WTC11 (cell line): Measurements from ENCODE around the gene ENTREP3. TPM values are rescaled to one million over a fixed set of nuclear protein-coding genes. Genes with fewer than 3 reads are reported as not detected.

Source experiments
- ATAC-seq: fragments of 200-7000 bp; cut with Tn5 transposase; 2 replicates; pipeline ENCODE4 v1.10.0; 2021; ENCODE audit warnings: mild to moderate bottlenecking, moderate library complexity
- CTCF ChIA-PET: fragments of 300-600 bp; sonication (Branson Sonifier 250); formaldehyde crosslinking; loops from one replicate; lab custom pipeline; 2021; ENCODE audit warnings: antibody characterized with exemption; lab: Charles Lee
- POLR2A ChIA-PET: fragments of 350-600 bp; sonication (Branson Sonifier 250); formaldehyde crosslinking; loops from one replicate; lab custom pipeline; 2021; ENCODE audit warnings: antibody characterized with exemption; lab: Charles Lee
- DNase-seq: peaks from one replicate; pipeline ENCODE4 v3.0.0; 2021; ENCODE audit warnings: low spot score
- H3K27ac Mint-ChIP-seq: 2 replicates; pipeline ENCODE4 v1.8.0; 2021; ENCODE audit warnings: mixed read lengths
- H3K27me3 Mint-ChIP-seq: 2 replicates; pipeline ENCODE4 v1.8.0; 2021; ENCODE audit warnings: low read depth, mild to moderate bottlenecking, moderate library complexity, mixed read lengths
- H3K36me3 Mint-ChIP-seq: 2 replicates; pipeline ENCODE4 v1.8.0; 2021; ENCODE audit warnings: mixed read lengths
- H3K4me1 Mint-ChIP-seq: 2 replicates; pipeline ENCODE4 v1.8.0; 2022; ENCODE audit warnings: mixed read lengths
- H3K4me3 Mint-ChIP-seq: 2 replicates; pipeline ENCODE4 v1.8.0; 2021; ENCODE audit warnings: mild to moderate bottlenecking, moderate library complexity, mixed read lengths
- H3K9me3 Mint-ChIP-seq: 2 replicates; pipeline ENCODE4 v1.8.0; 2021; ENCODE audit warnings: mixed read lengths
- FOXP4 ChIP-seq: sonication (generic); formaldehyde crosslinking; IDR thresholded peaks from 2 replicates; pipeline ENCODE4 v1.8.0; 2022; ENCODE audit warnings: mild to moderate bottlenecking, missing genetic modification reagents
- GABPB1 ChIP-seq: sonication (generic); formaldehyde crosslinking; IDR thresholded peaks from 2 replicates; pipeline ENCODE4 v1.8.1; 2023; ENCODE audit warnings: mild to moderate bottlenecking, missing genetic modification reagents
- HMGXB4 ChIP-seq: sonication (generic); formaldehyde crosslinking; IDR thresholded peaks from 2 replicates; pipeline ENCODE4 v1.8.1; 2023; ENCODE audit warnings: mild to moderate bottlenecking, moderate library complexity, missing genetic modification reagents
- MYBL2 ChIP-seq: sonication (generic); formaldehyde crosslinking; IDR thresholded peaks from 2 replicates; pipeline ENCODE4 v1.8.1; 2023; ENCODE audit warnings: mild to moderate bottlenecking, moderate library complexity, missing genetic modification reagents
- NFYB ChIP-seq: sonication (generic); formaldehyde crosslinking; conservative IDR thresholded peaks from 2 replicates; pipeline ENCODE4 v1.8.0; 2022; ENCODE audit warnings: low read depth, missing genetic modification reagents
- PRDM15 ChIP-seq: sonication (generic); formaldehyde crosslinking; IDR thresholded peaks from 2 replicates; pipeline ENCODE4 v1.8.0; 2022; ENCODE audit warnings: missing genetic modification reagents
- TEAD1 ChIP-seq: sonication (generic); formaldehyde crosslinking; IDR thresholded peaks from 2 replicates; pipeline ENCODE4 v1.8.0; 2022; ENCODE audit warnings: mild to moderate bottlenecking, missing genetic modification reagents
- TEAD4 ChIP-seq: sonication (generic); formaldehyde crosslinking; IDR thresholded peaks from 2 replicates; pipeline ENCODE4 v1.8.0; 2022; ENCODE audit warnings: mild to moderate bottlenecking, missing genetic modification reagents
- ZNF121 ChIP-seq: sonication (generic); formaldehyde crosslinking; IDR thresholded peaks from 2 replicates; pipeline ENCODE4 v1.8.0; 2023; ENCODE audit warnings: missing genetic modification reagents
- ZNF138 ChIP-seq: sonication (generic); formaldehyde crosslinking; conservative IDR thresholded peaks from 2 replicates; pipeline ENCODE4 v1.8.1; 2022; ENCODE audit warnings: mild to moderate bottlenecking, moderate library complexity, missing genetic modification reagents
- ZNF416 ChIP-seq: fragments of 250-450 bp; sonication (Bioruptor Pico); IDR thresholded peaks from 2 replicates; pipeline ENCODE4 v1.9.0; 2021; ENCODE audit warnings: mild to moderate bottlenecking, inconsistent platforms
- ZNF671 ChIP-seq: fragments of 250-450 bp; sonication (Bioruptor Pico); IDR thresholded peaks from 2 replicates; pipeline ENCODE4 v1.8.0; 2021; ENCODE audit warnings: mild to moderate bottlenecking
- total RNA-seq: library from RNA; stranded (reverse); gene quantifications from 3 replicates; pipeline ENCODE4 v1.2.3, GENCODE V29; 2021
- TF ChIP-seq, protein P1 (sequence below): sonication (generic); formaldehyde crosslinking; IDR thresholded peaks from 2 replicates; pipeline ENCODE4 v1.8.0; 2022; ENCODE audit warnings: mild to moderate bottlenecking, missing genetic modification reagents
- TF ChIP-seq, protein P2 (sequence below): sonication (generic); formaldehyde crosslinking; IDR thresholded peaks from 2 replicates; pipeline ENCODE4 v1.8.0; 2023; ENCODE audit warnings: missing genetic modification reagents, mild to moderate bottlenecking, borderline replicate concordance
- TF ChIP-seq, protein P3 (sequence below): sonication (generic); formaldehyde crosslinking; IDR thresholded peaks from 2 replicates; pipeline ENCODE4 v1.8.1; 2023; ENCODE audit warnings: mild to moderate bottlenecking, missing genetic modification reagents, borderline replicate concordance

Gene ENTREP3
- total RNA-seq, 1 experiment from 2014 or later, result 67.8 TPM

- DNase-seq, result no peak
- Mint-ChIP-seq H3K9me3 (no peaks in the 10 kb centered on the region), H3K27ac (no peak overlapping the region), H3K4me1 (peaks cover 28% of the 10 kb centered on the region), H3K27me3 (peaks cover 35% of the 10 kb centered on the region), H3K36me3 (peaks cover 5% of the 10 kb centered on the region), H3K4me3 (no peak overlapping the region)
- ATAC-seq, result no peak
- POLR2A ChIA-PET, result interaction anchor here (0.6 to 1.8 kb wide), 2 partner anchors 33 to 48 kb away, joined by 3 to 4 read pairs; no protein-coding TSS in a partner anchor
- CTCF ChIA-PET, result interaction anchor here (1.2 to 2.7 kb wide), 4 partner anchors 9 to 82 kb away, joined by 3 to 39 read pairs (median 4); no protein-coding TSS in a partner anchor
- peak; percentile 69; the same call in 1 of the 2 replicates for TF ChIP-seq ZNF121 (CRISPR knock-in tag)
- no peak for TF ChIP-seq TEAD1 (CRISPR knock-in tag)
Observed at GRCh38 chr1:155241841-155242264, 13.4 kb downstream of the ENTREP3 start.

DNA sequence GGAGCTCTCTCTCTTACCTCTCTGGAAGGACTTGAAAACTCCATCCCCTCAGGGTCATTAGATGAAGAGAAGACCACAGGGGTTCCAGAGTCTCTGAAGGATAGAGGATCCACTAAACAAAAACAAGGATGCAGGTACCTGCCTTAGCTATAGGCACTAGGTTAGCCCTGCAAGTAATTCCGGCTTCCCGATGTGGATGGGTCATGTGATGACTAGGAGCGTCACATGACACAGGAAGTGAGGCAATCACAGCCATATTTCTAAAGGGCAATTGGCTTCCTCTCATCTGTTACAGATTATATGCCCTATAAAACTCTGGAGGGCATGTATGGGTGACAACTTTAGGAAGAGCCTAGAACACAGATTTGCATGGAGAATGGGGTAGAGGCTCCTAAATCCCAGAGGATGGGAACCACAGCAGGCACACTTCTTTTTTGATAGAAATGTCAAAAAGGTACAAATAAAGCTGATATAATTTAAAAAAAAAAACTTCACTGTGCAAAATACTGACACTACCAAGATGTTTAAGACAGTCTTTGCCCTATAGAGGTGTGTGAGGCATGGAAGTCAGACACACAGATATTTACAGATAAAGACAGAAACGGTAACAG, 14.1 kb downstream of the ENTREP3 start:
- Mint-ChIP-seq H3K4me1 (peaks cover 28% of the 10 kb centered on the region), H3K36me3 (peaks cover under 1% of the 10 kb centered on the region), H3K27ac (peak overlapping the region; percentile 71), H3K27me3 (peaks cover 28% of the 10 kb centered on the region), H3K4me3 (peak overlapping the region; percentile 78), H3K9me3 (no peaks in the 10 kb centered on the region)
- CTCF ChIA-PET, result interaction anchor here (0.6 to 2.7 kb wide), 6 partner anchors 10 to 83 kb away, joined by 3 to 39 read pairs (median 4); partner anchors contain the start of gene KRTCAP2
- peak; percentile 56 for DNase-seq
- POLR2A ChIA-PET, result interaction anchor here (0.6 to 1.8 kb wide), 4 partner anchors 20 to 47 kb away, joined by 3 to 5 read pairs (median 4); partner anchors contain the start of genes SCAMP3 and THBS3
- no peak for ATAC-seq
- TF ChIP-seq GABPB1 (peak; percentile 36; the same call in 1 of the 2 replicates), HMGXB4 (no peak), TEAD4 (CRISPR knock-in tag) (no peak), MYBL2 (CRISPR knock-in tag) (no peak), ZNF416 (no peak), ZNF121 (CRISPR knock-in tag) (no peak), ZNF671 (CRISPR knock-in tag) (no peak), NFYB (CRISPR knock-in tag) (no peak), FOXP4 (CRISPR knock-in tag) (no peak), ZNF138 (CRISPR knock-in tag) (no peak), PRDM15 (CRISPR knock-in tag) (no peak)
- TF ChIP-seq, protein P1, sequence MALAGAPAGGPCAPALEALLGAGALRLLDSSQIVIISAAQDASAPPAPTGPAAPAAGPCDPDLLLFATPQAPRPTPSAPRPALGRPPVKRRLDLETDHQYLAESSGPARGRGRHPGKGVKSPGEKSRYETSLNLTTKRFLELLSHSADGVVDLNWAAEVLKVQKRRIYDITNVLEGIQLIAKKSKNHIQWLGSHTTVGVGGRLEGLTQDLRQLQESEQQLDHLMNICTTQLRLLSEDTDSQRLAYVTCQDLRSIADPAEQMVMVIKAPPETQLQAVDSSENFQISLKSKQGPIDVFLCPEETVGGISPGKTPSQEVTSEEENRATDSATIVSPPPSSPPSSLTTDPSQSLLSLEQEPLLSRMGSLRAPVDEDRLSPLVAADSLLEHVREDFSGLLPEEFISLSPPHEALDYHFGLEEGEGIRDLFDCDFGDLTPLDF (CRISPR knock-in tag), result no peak
- TF ChIP-seq, protein P2, sequence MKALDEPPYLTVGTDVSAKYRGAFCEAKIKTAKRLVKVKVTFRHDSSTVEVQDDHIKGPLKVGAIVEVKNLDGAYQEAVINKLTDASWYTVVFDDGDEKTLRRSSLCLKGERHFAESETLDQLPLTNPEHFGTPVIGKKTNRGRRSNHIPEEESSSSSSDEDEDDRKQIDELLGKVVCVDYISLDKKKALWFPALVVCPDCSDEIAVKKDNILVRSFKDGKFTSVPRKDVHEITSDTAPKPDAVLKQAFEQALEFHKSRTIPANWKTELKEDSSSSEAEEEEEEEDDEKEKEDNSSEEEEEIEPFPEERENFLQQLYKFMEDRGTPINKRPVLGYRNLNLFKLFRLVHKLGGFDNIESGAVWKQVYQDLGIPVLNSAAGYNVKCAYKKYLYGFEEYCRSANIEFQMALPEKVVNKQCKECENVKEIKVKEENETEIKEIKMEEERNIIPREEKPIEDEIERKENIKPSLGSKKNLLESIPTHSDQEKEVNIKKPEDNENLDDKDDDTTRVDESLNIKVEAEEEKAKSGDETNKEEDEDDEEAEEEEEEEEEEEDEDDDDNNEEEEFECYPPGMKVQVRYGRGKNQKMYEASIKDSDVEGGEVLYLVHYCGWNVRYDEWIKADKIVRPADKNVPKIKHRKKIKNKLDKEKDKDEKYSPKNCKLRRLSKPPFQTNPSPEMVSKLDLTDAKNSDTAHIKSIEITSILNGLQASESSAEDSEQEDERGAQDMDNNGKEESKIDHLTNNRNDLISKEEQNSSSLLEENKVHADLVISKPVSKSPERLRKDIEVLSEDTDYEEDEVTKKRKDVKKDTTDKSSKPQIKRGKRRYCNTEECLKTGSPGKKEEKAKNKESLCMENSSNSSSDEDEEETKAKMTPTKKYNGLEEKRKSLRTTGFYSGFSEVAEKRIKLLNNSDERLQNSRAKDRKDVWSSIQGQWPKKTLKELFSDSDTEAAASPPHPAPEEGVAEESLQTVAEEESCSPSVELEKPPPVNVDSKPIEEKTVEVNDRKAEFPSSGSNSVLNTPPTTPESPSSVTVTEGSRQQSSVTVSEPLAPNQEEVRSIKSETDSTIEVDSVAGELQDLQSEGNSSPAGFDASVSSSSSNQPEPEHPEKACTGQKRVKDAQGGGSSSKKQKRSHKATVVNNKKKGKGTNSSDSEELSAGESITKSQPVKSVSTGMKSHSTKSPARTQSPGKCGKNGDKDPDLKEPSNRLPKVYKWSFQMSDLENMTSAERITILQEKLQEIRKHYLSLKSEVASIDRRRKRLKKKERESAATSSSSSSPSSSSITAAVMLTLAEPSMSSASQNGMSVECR (CRISPR knock-in tag), result no peak; the same call in 1 of the 2 replicates
- TF ChIP-seq, protein P3, sequence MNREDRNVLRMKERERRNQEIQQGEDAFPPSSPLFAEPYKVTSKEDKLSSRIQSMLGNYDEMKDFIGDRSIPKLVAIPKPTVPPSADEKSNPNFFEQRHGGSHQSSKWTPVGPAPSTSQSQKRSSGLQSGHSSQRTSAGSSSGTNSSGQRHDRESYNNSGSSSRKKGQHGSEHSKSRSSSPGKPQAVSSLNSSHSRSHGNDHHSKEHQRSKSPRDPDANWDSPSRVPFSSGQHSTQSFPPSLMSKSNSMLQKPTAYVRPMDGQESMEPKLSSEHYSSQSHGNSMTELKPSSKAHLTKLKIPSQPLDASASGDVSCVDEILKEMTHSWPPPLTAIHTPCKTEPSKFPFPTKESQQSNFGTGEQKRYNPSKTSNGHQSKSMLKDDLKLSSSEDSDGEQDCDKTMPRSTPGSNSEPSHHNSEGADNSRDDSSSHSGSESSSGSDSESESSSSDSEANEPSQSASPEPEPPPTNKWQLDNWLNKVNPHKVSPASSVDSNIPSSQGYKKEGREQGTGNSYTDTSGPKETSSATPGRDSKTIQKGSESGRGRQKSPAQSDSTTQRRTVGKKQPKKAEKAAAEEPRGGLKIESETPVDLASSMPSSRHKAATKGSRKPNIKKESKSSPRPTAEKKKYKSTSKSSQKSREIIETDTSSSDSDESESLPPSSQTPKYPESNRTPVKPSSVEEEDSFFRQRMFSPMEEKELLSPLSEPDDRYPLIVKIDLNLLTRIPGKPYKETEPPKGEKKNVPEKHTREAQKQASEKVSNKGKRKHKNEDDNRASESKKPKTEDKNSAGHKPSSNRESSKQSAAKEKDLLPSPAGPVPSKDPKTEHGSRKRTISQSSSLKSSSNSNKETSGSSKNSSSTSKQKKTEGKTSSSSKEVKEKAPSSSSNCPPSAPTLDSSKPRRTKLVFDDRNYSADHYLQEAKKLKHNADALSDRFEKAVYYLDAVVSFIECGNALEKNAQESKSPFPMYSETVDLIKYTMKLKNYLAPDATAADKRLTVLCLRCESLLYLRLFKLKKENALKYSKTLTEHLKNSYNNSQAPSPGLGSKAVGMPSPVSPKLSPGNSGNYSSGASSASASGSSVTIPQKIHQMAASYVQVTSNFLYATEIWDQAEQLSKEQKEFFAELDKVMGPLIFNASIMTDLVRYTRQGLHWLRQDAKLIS (CRISPR knock-in tag), result no peak
